Heart left ventricle (tissue), 16 donors: Measurements from ENCODE around the gene TTC8. TPM values are rescaled to one million over a fixed set of nuclear protein-coding genes. Genes with fewer than 3 reads are reported as not detected.

ENCODE experiments used
- ATAC-seq, 4 donors: fragments of 200-7000 bp; cut with Tn5 transposase; one replicate each; pipeline ENCODE4 v1.9.1; 2020 to 2022; ENCODE audit warnings: moderate library complexity in 4 of 4, mild to moderate bottlenecking in 3 of 4, moderate number of reproducible peaks in 1 of 4
- DNase-seq, 5 donors: peaks; one replicate each; pipeline ENCODE4 v3.0.0-alpha.2; 2020
- H3K27ac ChIP-seq, 12 donors: fragments of 200-600 bp; sonication (generic) in 4 of 12; one replicate each; pipeline versions ENCODE4 v1.5.0 to v1.8.0; 2016 to 2022; ENCODE audit warnings: mild to moderate bottlenecking in 2 of 12
- H3K27me3 ChIP-seq, 9 donors: fragments of 200-600 bp; sonication (generic) in 2 of 9; one replicate each; pipeline versions ENCODE4 v1.5.1 to v1.8.0; 2016 to 2022; ENCODE audit warnings: mild to moderate bottlenecking in 3 of 9
- H3K36me3 ChIP-seq, 9 donors: fragments of 200-600 bp; sonication (generic) in 2 of 9; one replicate each; pipeline versions ENCODE4 v1.5.0 to v1.8.0; 2018 to 2022; ENCODE audit warnings: mild to moderate bottlenecking in 2 of 9
- H3K4me1 ChIP-seq, 12 donors: fragments of 200-600 bp; sonication (generic) in 4 of 12; one replicate each; pipeline versions ENCODE4 v1.5.0 to v1.8.0; 2016 to 2022; ENCODE audit warnings: mild to moderate bottlenecking in 3 of 12
- H3K4me3 ChIP-seq, 12 donors: fragments of 200-600 bp; sonication (generic) in 4 of 12; one replicate each; pipeline versions ENCODE4 v1.5.0 to v1.8.0; 2017 to 2022; ENCODE audit warnings: mild to moderate bottlenecking in 9 of 12, moderate library complexity in 4 of 12
- H3K9me3 ChIP-seq, 12 donors: fragments of 200-600 bp; sonication (generic) in 4 of 12; one replicate each; pipeline versions ENCODE4 v1.5.0 to v1.8.0; 2016 to 2022; ENCODE audit warnings: mild to moderate bottlenecking in 1 of 12
- CTCF ChIP-seq, 12 donors: fragments of 200-600 bp; sonication (generic) in 4 of 12; IDR thresholded peaks; one replicate each; pipeline versions ENCODE4 v1.5.0 to v1.8.0; 2018 to 2022; ENCODE audit warnings: antibody characterized with exemption in 12 of 12, mild to moderate bottlenecking in 5 of 12
- POLR2A ChIP-seq, 2 donors: fragments of 450-650 bp; IDR thresholded peaks; one replicate each; pipeline ENCODE4 v1.6.1; 2017; ENCODE audit warnings: antibody characterized with exemption in 2 of 2, mild to moderate bottlenecking in 2 of 2, moderate library complexity in 2 of 2
- WGBS, 4 donors: extraction: QIAGEN DNeasy Blood & Tissue Kit in 2 of 4; methylation state at CpG; one replicate each; pipeline versions ENCODE4 v1.1.5 to v1.1.7; 2013 to 2018; 5-methylcytosine and 5-hydroxymethylcytosine counted together
- intact Hi-C, 10 donors: fragments of 100-400 bp; cut with DNase I; formaldehyde crosslinking; loops; one replicate each; pipeline versions ENCODE4 v1.11.1 to v1.14.2; 2022
- polyA plus RNA-seq, 2 donors: library from polyadenylated mRNA; stranded (reverse); fragments of 200-250 nt; gene quantifications; one replicate each; pipeline ENCODE4 v1.2.3, GENCODE V29; 2013
- total RNA-seq, 9 donors: library from RNA; depleted of rRNA in 2 of 9; stranded (reverse); fragments of >200 nt in 2 of 9; fragmentation: NEBNext Ultra II Directional in 3 of 9; extraction: Animal tissue kit (Norgen Biotek cat#: 25700) in 3 of 9; gene quantifications; one replicate each; pipeline versions ENCODE4 v1.1.0 to v1.2.4, GENCODE V29; 2016 to 2023
- donor health status: ischemic (EF 13 %, LVEDD 7.1; RV severe dilation, severe dysfunction).
- donor health status: healthy with polysubstance abuse.
- donor health status: DM: no; HTN: yes; CAD: no.
- donor health status: DM: no; HTN: no; CAD: no.
- donor health status: ischemic (EF 25% LVEDD 6.9; RV normal size, moderate dysfunction).
- donor health status: ischemic (EF 25% LVEDD 5.7; RV mildly dilated, moderate dysfunction).
- donor health status: healthy.
- donor health status: DM: yes; HTN: yes; CAD: no.
- donor health status: ischemic (EF 35%, LVEDD 5.7; RV mildly dilated, moderate dysfunction).
- donor health status: nonischemic (EF 11% LVEDD 7.7; RV severe dilation, severe dysfunction).
- donor health status: DM: yes; HTN: yes; CAD: no.
- donor health status: PGD.
- donor health status: ischemic (EF 29% LVEDD 5.4; RV normal size, mild dysfunction).
- donor health status: nonischemic (EF 23%, LVEDD 6.1; RV moderate dilation, normal function).

Gene TTC8
- total and polyA plus RNA-seq, 11 donors = 4.5 to 18.3 (median 11.9) TPM

- no peak for ATAC-seq
- 59 to 67% (median 61%) methylated on average over 1 of the region's 1 CpG for WGBS, 4 donors
- no peak for TF ChIP-seq POLR2A (IDR thresholded peaks at IDR 0.05)
- TF ChIP-seq CTCF (IDR thresholded peaks at IDR 0.05) = no peak
- Histone ChIP-seq H3K9me3 (no peaks in the 10 kb centered on the region), H3K4me1 (peaks cover 0 to 7% (median 0%) of the 10 kb centered on the region in 12 donors), H3K36me3 (peaks cover 0 to 23% (median 8%) of the 10 kb centered on the region in 9 donors), H3K27me3 (no peaks in the 10 kb centered on the region), H3K4me3 (no peak overlapping the region), H3K27ac (no peak overlapping the region)
- intact Hi-C loops = no loop called here
- no peak for DNase-seq
These were observed 18.0 kb downstream of the TTC8 start for GRCh38 chr14:88842414-88842813.

- H3K36me3 ChIP-seq = peaks cover 0 to 26% (median 8%) of the 10 kb centered on the region in 9 donors
- ATAC-seq (no peak), DNase-seq (no peak)
- peaks cover 0 to 7% (median 0%) of the 10 kb centered on the region in 12 donors for H3K4me1 ChIP-seq
- H3K27ac ChIP-seq = no peak overlapping the region
- TF ChIP-seq POLR2A (IDR thresholded peaks at IDR 0.05) (no peak), CTCF (IDR thresholded peaks at IDR 0.05) (no peak)
- H3K27me3 ChIP-seq = no peaks in the 10 kb centered on the region
- no peaks in the 10 kb centered on the region for H3K9me3 ChIP-seq
- intact Hi-C loops = no loop called here
- 68 to 75% (median 73%) methylated on average over 2 of the region's 2 CpGs for whole genome bisulfite sequencing, 4 donors
- no peak overlapping the region for H3K4me3 ChIP-seq
These were observed 20.6 kb downstream of the TTC8 start for GRCh38 chr14:88844980-88845491.

- Histone ChIP-seq H3K4me1 (no peaks in the 10 kb centered on the region), H3K4me3 (no peak overlapping the region), H3K9me3 (no peaks in the 10 kb centered on the region), H3K27me3 (no peaks in the 10 kb centered on the region), H3K36me3 (peaks cover 0 to 15% (median 0%) of the 10 kb centered on the region in 9 donors), H3K27ac (no peak overlapping the region)
- DNase-seq (no peak), ATAC-seq (no peak)
- intact Hi-C loops = no loop called here
- TF ChIP-seq CTCF (IDR thresholded peaks at IDR 0.05) (no peak), POLR2A (IDR thresholded peaks at IDR 0.05) (no peak)
- WGBS, 4 donors = 86 to 100% (median 96%) methylated on average over 1 of the region's 1 CpG
These were observed 24.1 kb downstream of the TTC8 start for GRCh38 chr14:88848571-88848970.

GRCh38 chr14:88849716-88850115 is 25.3 kb downstream of the TTC8 start:
- no peak for ATAC-seq
- 82 to 90% (median 87%) methylated on average over 2 of the region's 2 CpGs for WGBS, 4 donors
- intact Hi-C loops = no loop called here
- H3K4me3 ChIP-seq = no peak overlapping the region
- H3K27me3 ChIP-seq = no peaks in the 10 kb centered on the region
- TF ChIP-seq POLR2A (IDR thresholded peaks at IDR 0.05) (no peak), CTCF (IDR thresholded peaks at IDR 0.05) (no peak)
- H3K4me1 ChIP-seq = no peaks in the 10 kb centered on the region
- H3K36me3 ChIP-seq = peaks cover 0 to 26% (median 0%) of the 10 kb centered on the region in 9 donors
- DNase-seq = no peak
- no peak overlapping the region for H3K27ac ChIP-seq
- H3K9me3 ChIP-seq = no peaks in the 10 kb centered on the region
